Endothelial cell of umbilical vein (primary cell): ENCODE results near the gene OPCML. TPM values are rescaled to one million over a fixed set of nuclear protein-coding genes. Genes with fewer than 3 reads are reported as not detected.

ENCODE experiments used
- BruUV-seq: library from RNA; stranded (reverse); fragments of 400-500 nt; replicated peaks from 2 replicates; lab custom pipeline; 2021; lab: Mats Ljungman, UMichigan
- CTCF ChIA-PET: fragments of 300-600, 350-600 bp; sonication (Branson Sonifier 250); formaldehyde crosslinking; loops from one replicate; lab custom pipeline; 2021; ENCODE audit warnings: antibody characterized with exemption, inconsistent platforms; lab: Charles Lee
- POLR2A ChIA-PET: fragments of 300-600, 350-600 bp; sonication (Branson Sonifier 250); formaldehyde crosslinking; loops from one replicate; lab custom pipeline; 2021; ENCODE audit warnings: antibody characterized with exemption, inconsistent platforms; lab: Charles Lee
- DNase-seq: peaks from one replicate; pipeline ENCODE4 v3.0.0-alpha.2; 2011; ENCODE audit warnings: low read depth, low spot score
- FAIRE-seq: peaks from 2 replicates; lab custom pipeline; 2011; peaks lifted over from hg19 to GRCh38; lab: Jason Lieb, UNC
- H2AFZ ChIP-seq: 2 replicates; pipeline ENCODE4 v1.6.0; 2012; ENCODE audit warnings: low read depth, low read length, control low read depth, inconsistent platforms
- H3K27ac ChIP-seq: 2 replicates; pipeline ENCODE4 v1.5.1; 2011; ENCODE audit warnings: low read depth, mild to moderate bottlenecking, control low read depth, low read length, moderate library complexity; ENCODE audit not compliant: insufficient read depth
- H3K27me3 ChIP-seq, 2 experiments: 2 replicates each; pipeline versions ENCODE4 v1.6.0 to v1.6.1; 2011; ENCODE audit warnings: low read length in 2 of 2, mixed read lengths in 1 of 2; ENCODE audit not compliant: control insufficient read depth in 2 of 2, insufficient read depth in 2 of 2
- H3K36me3 ChIP-seq, 2 experiments: 2 replicates in 1 of 2; 3 replicates in 1 of 2; pipeline ENCODE4 v1.5.1; 2011; ENCODE audit warnings: low read length in 2 of 2, mild to moderate bottlenecking in 1 of 2, moderate library complexity in 1 of 2; ENCODE audit not compliant: control insufficient read depth in 2 of 2, insufficient read depth in 2 of 2; ENCODE audit errors: extremely low read depth in 1 of 2
- H3K4me1 ChIP-seq: 3 replicates; pipeline ENCODE4 v1.5.1; 2011; ENCODE audit warnings: mild to moderate bottlenecking, low read length; ENCODE audit not compliant: control insufficient read depth, insufficient read depth; ENCODE audit errors: extremely low read depth
- H3K4me2 ChIP-seq: 2 replicates; pipeline ENCODE4 v1.6.1; 2011; ENCODE audit warnings: low read length, control low read depth, mixed read lengths; ENCODE audit not compliant: insufficient read depth
- H3K4me3 ChIP-seq, 3 experiments: fragments of 200-600 bp in 1 of 3; sonication (generic), shearing (Covaris generic) in 1 of 3; replicated peaks in 1 of 3; 2 replicates each; pipeline ENCODE4 v1.5.1; 2011 to 2016; ENCODE audit warnings: control low read depth in 3 of 3, low read length in 3 of 3, mild to moderate bottlenecking in 2 of 3, inconsistent platforms in 1 of 3, low read depth in 1 of 3, moderate library complexity in 1 of 3; ENCODE audit not compliant: insufficient read depth in 1 of 3
- H3K79me2 ChIP-seq: 2 replicates; pipeline ENCODE4 v1.6.0; 2012; ENCODE audit warnings: low read length, inconsistent platforms; ENCODE audit not compliant: control insufficient read depth, insufficient read depth
- H3K9ac ChIP-seq: replicated peaks from 2 replicates; pipeline ENCODE3; 2011; ENCODE audit warnings: low read length, control low read depth; ENCODE audit not compliant: insufficient read depth; ENCODE audit errors: extremely low read depth
- H3K9me1 ChIP-seq: replicated peaks from 3 replicates; pipeline ENCODE4 v1.6.0; 2011; ENCODE audit warnings: mild to moderate bottlenecking, low read length; ENCODE audit not compliant: control insufficient read depth, insufficient read depth; ENCODE audit errors: extremely low read depth
- H3K9me3 ChIP-seq: replicated peaks from 2 replicates; pipeline ENCODE4 v1.5.1; 2012; ENCODE audit warnings: low read length, inconsistent platforms; ENCODE audit not compliant: control insufficient read depth, insufficient read depth
- H4K20me1 ChIP-seq: replicated peaks from 2 replicates; pipeline ENCODE3; 2011; ENCODE audit warnings: mild to moderate bottlenecking, low read length; ENCODE audit not compliant: control insufficient read depth, insufficient read depth; ENCODE audit errors: extremely low read depth
- CTCF ChIP-seq, 2 donors: IDR thresholded peaks; 1 replicate in 1 of 2; 2 replicates in 1 of 2; pipeline ENCODE4 v1.5.1; 2011; ENCODE audit warnings: low read length in 2 of 2, mild to moderate bottlenecking in 2 of 2, moderate library complexity in 2 of 2, control low read depth in 1 of 2, inconsistent platforms in 1 of 2, low read depth in 1 of 2; ENCODE audit not compliant: insufficient read depth in 1 of 2; ENCODE audit errors: extremely low read depth in 1 of 2
- EZH2 ChIP-seq: IDR thresholded peaks from 2 replicates; pipeline ENCODE4 v1.6.1; 2012; ENCODE audit warnings: borderline replicate concordance, low read depth, mild to moderate bottlenecking, moderate library complexity, low read length, inconsistent platforms; ENCODE audit not compliant: severe bottlenecking
- FOS ChIP-seq: IDR thresholded peaks from 2 replicates; pipeline ENCODE4 v1.6.1; 2011; ENCODE audit warnings: mild to moderate bottlenecking, low read length, moderate library complexity, borderline replicate concordance; ENCODE audit not compliant: insufficient read depth
- GATA2 ChIP-seq: IDR thresholded peaks from 2 replicates; pipeline ENCODE4 v1.7.0; 2011; ENCODE audit warnings: low read depth, mild to moderate bottlenecking, moderate library complexity, mixed read lengths, low read length; ENCODE audit not compliant: insufficient read length, insufficient read depth
- JUN ChIP-seq: IDR thresholded peaks from 2 replicates; pipeline ENCODE4 v1.6.1; 2011; ENCODE audit warnings: borderline replicate concordance, low read depth; ENCODE audit not compliant: insufficient read length, insufficient read depth
- MYC ChIP-seq: IDR thresholded peaks from one replicate; pipeline ENCODE4 v1.6.1; 2011; ENCODE audit warnings: mild to moderate bottlenecking, low read depth, low read length
- POLR2A ChIP-seq: IDR thresholded peaks from 2 replicates; pipeline ENCODE4 v1.6.1; 2012; ENCODE audit warnings: low read depth, mild to moderate bottlenecking, control low read depth, low read length
- POLR2AphosphoS5 ChIP-seq: IDR thresholded peaks from 2 replicates; pipeline ENCODE4 v1.6.1; 2012; ENCODE audit warnings: low read depth, mild to moderate bottlenecking, control low read depth, low read length, moderate library complexity; ENCODE audit not compliant: insufficient read depth
- dilution Hi-C: fragments of 300-500 bp; cut with MboI; formaldehyde crosslinking; loops from one replicate; pipeline ENCODE4 v1.15.0; 2019; ENCODE audit warnings: low sequenced_read_pairs; ENCODE audit not compliant: extremely low pct_ligation_motif_present
- intact Hi-C: fragments of 100-400 bp; cut with micrococcal nuclease; formaldehyde crosslinking; loops from one replicate; pipeline ENCODE4 v1.10.0; 2022
- polyA plus RNA-seq, 4 experiments: library from polyadenylated mRNA; depleted of rRNA in 3 of 4; stranded (reverse) in 3 of 4; unstranded in 1 of 4; fragments of >200 nt; gene quantifications; 2 replicates each; pipeline versions ENCODE4 v1.2.1 to v1.2.3, GENCODE V29; 2011 to 2012; ENCODE audit warnings: missing spikeins in 1 of 4
- total RNA-seq: library from RNA; stranded (reverse); gene quantifications from 2 replicates; pipeline ENCODE4 v1.2.3, GENCODE V29; 2021
- TF ChIP-seq, protein P1 (sequence below): IDR thresholded peaks from 2 replicates; pipeline ENCODE4 v1.6.1; 2011; ENCODE audit not compliant: insufficient read depth, insufficient read length

OPCML gene
- total and polyA plus RNA-seq, 2 donors (not counting 3 experiments of a cell fraction or from before 2014, with no cell fraction given), result not detected

- H3K4me3 ChIP-seq, result no peak overlapping the region
- no peaks in the 10 kb centered on the region for H3K4me1 ChIP-seq
- FAIRE-seq, result no peak
- ChIA-PET CTCF (no interaction called here), POLR2A (no interaction called here)
- TF ChIP-seq CTCF (IDR thresholded peaks at IDR 0.05; ENCODE audit: extremely low read depth in 1 of 2, insufficient read depth in 1 of 2, low read depth in 1 of 2, low read length in 2 of 2) (no peak), GATA2 (no peak), POLR2A (no peak), POLR2AphosphoS5 (no peak), FOS (no peak), MYC (no peak), EZH2 (no peak), JUN (no peak)
- TF ChIP-seq, protein P1, sequence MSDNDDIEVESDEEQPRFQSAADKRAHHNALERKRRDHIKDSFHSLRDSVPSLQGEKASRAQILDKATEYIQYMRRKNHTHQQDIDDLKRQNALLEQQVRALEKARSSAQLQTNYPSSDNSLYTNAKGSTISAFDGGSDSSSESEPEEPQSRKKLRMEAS, result no peak
- no peaks in the 10 kb centered on the region for H3K27me3 ChIP-seq
- dilution Hi-C loops, result no loop called here
- no peak for DNase-seq
- H3K9ac ChIP-seq, result no peak overlapping the region
- BruUV-seq, result no TSS peak
- intact Hi-C loops, result no loop called here
- no peak overlapping the region for H3K27ac ChIP-seq
- H4K20me1 ChIP-seq, result no peaks in the 10 kb centered on the region
- H2AFZ ChIP-seq, result no peak overlapping the region
- H3K79me2 ChIP-seq, result no peaks in the 10 kb centered on the region
- no peaks in the 10 kb centered on the region for H3K9me1 ChIP-seq
- no peaks in the 10 kb centered on the region for H3K36me3 ChIP-seq
- no peak overlapping the region for H3K4me2 ChIP-seq
- H3K9me3 ChIP-seq, result no peaks in the 10 kb centered on the region
These were observed 90.2 kb downstream of the OPCML start for GRCh38 chr11:133441964-133442660.
